CD14-positive monocyte (primary cell): ENCODE measurements around the gene KCNN4. TPM values are rescaled to one million over a fixed set of nuclear protein-coding genes. Genes with fewer than 3 reads are reported as not detected.

ENCODE experiments used
- DNase-seq, 3 donors: peaks; one replicate each; pipeline ENCODE4 v3.0.0-alpha.2; 2011 to 2022
- H2AFZ ChIP-seq: 2 replicates; pipeline ENCODE4 v1.6.0; 2012; ENCODE audit warnings: mild to moderate bottlenecking, low read depth, low read length, inconsistent platforms; ENCODE audit not compliant: insufficient read depth, poor library complexity, severe bottlenecking
- H3K27ac ChIP-seq, 2 donors: 1 replicate in 1 of 2; 2 replicates in 1 of 2; pipeline ENCODE4 v1.5.1; 2012 to 2013; ENCODE audit warnings: low read length in 2 of 2, control low read depth in 1 of 2, inconsistent platforms in 1 of 2, low read depth in 1 of 2, mild to moderate bottlenecking in 1 of 2
- H3K27me3 ChIP-seq, 2 donors: one replicate each; pipeline versions ENCODE4 v1.6.0 to v1.6.1; 2011 to 2013; ENCODE audit warnings: low read length in 2 of 2; ENCODE audit not compliant: control insufficient read depth in 2 of 2, insufficient read depth in 2 of 2
- H3K36me3 ChIP-seq, 2 donors: replicated peaks in 1 of 2; 1 replicate in 1 of 2; 2 replicates in 1 of 2; pipeline versions ENCODE4 v1.5.1 to v1.6.1; 2012 to 2013; ENCODE audit warnings: low read length in 2 of 2, control low read depth in 1 of 2, inconsistent platforms in 1 of 2, mild to moderate bottlenecking in 1 of 2; ENCODE audit not compliant: insufficient read depth in 2 of 2, control insufficient read depth in 1 of 2
- H3K4me1 ChIP-seq, 2 donors: 1 replicate in 1 of 2; 2 replicates in 1 of 2; pipeline versions ENCODE4 v1.5.1 to v1.6.1; 2012 to 2013; ENCODE audit warnings: low read length in 2 of 2, control low read depth in 1 of 2, inconsistent platforms in 1 of 2, mild to moderate bottlenecking in 1 of 2, moderate library complexity in 1 of 2; ENCODE audit not compliant: insufficient read depth in 2 of 2, control insufficient read depth in 1 of 2
- H3K4me2 ChIP-seq: replicated peaks from 2 replicates; pipeline ENCODE3; 2012; ENCODE audit warnings: low read length, moderate library complexity, mild to moderate bottlenecking; ENCODE audit not compliant: poor library complexity, severe bottlenecking; ENCODE audit errors: extremely low read depth
- H3K4me3 ChIP-seq, 3 experiments: fragments of 200-600 bp in 1 of 3; sonication (generic) in 1 of 3; replicated peaks in 1 of 3; 1 replicate in 2 of 3; 2 replicates in 1 of 3; pipeline ENCODE4 v1.5.1; 2011 to 2013; ENCODE audit warnings: low read length in 3 of 3, mild to moderate bottlenecking in 3 of 3, control low read depth in 2 of 3, low read depth in 2 of 3, inconsistent platforms in 1 of 3, moderate library complexity in 1 of 3
- H3K79me2 ChIP-seq: 2 replicates; pipeline ENCODE4 v1.6.0; 2012; ENCODE audit warnings: mild to moderate bottlenecking, control low read depth, inconsistent platforms, low read length, moderate library complexity; ENCODE audit not compliant: insufficient read depth
- H3K9ac ChIP-seq: 2 replicates; pipeline ENCODE4 v1.6.0; 2017; ENCODE audit warnings: low read length, mild to moderate bottlenecking; ENCODE audit not compliant: insufficient read depth, poor library complexity, severe bottlenecking
- H3K9me3 ChIP-seq, 2 donors: replicated peaks in 1 of 2; 1 replicate in 1 of 2; 2 replicates in 1 of 2; pipeline versions ENCODE4 v1.5.1 to v1.6.1; 2012 to 2013; ENCODE audit warnings: low read length in 2 of 2, control low read depth in 1 of 2; ENCODE audit not compliant: control insufficient read depth in 1 of 2, insufficient read depth in 1 of 2
- H4K20me1 ChIP-seq: 2 replicates; pipeline ENCODE4 v1.6.0; 2012; ENCODE audit warnings: mild to moderate bottlenecking, low read length, control low read depth, moderate library complexity; ENCODE audit not compliant: insufficient read depth
- H3K27ac Mint-ChIP-seq, 7 donors: one replicate each; pipeline ENCODE4 v1.8.0; 2020; ENCODE audit warnings: mild to moderate bottlenecking in 7 of 7, mixed read lengths in 7 of 7, moderate library complexity in 6 of 7, inconsistent platforms in 2 of 7
- H3K27me3 Mint-ChIP-seq, 3 donors: one replicate each; pipeline ENCODE4 v1.8.0; 2021 to 2022; ENCODE audit warnings: low read depth in 3 of 3, mild to moderate bottlenecking in 3 of 3, mixed read lengths in 3 of 3, moderate library complexity in 3 of 3, inconsistent platforms in 1 of 3
- H3K36me3 Mint-ChIP-seq, 2 donors: one replicate each; pipeline ENCODE4 v1.8.0; 2020; ENCODE audit warnings: mixed read lengths in 2 of 2, inconsistent platforms in 1 of 2, mild to moderate bottlenecking in 1 of 2
- H3K4me1 Mint-ChIP-seq: one replicate; pipeline ENCODE4 v1.8.0; 2020; ENCODE audit warnings: mild to moderate bottlenecking, mixed read lengths
- H3K4me3 Mint-ChIP-seq, 2 donors: one replicate each; pipeline ENCODE4 v1.8.0; 2020; ENCODE audit warnings: mild to moderate bottlenecking in 2 of 2, mixed read lengths in 2 of 2, moderate library complexity in 1 of 2
- H3K9me3 Mint-ChIP-seq, 7 donors: one replicate each; pipeline ENCODE4 v1.8.0; 2020 to 2022; ENCODE audit warnings: mixed read lengths in 7 of 7, mild to moderate bottlenecking in 6 of 7, moderate library complexity in 6 of 7, inconsistent platforms in 2 of 7
- WGBS: methylation state at CpG from one replicate; pipeline ENCODE4 v1.1.5; 2013; ENCODE audit warnings: missing lambda C conversion rate; ENCODE audit not compliant: insufficient coverage; 5-methylcytosine and 5-hydroxymethylcytosine counted together
- intact Hi-C, 2 donors: fragments of 100-400 bp; cut with micrococcal nuclease; formaldehyde crosslinking; loops; one replicate each; pipeline versions ENCODE4 v1.15.0 to v1.15.1; 2023
- polyA plus RNA-seq, 3 donors: library from polyadenylated mRNA; depleted of rRNA in 1 of 3; unstranded in 2 of 3; stranded (reverse) in 1 of 3; fragments of 300-500 nt in 2 of 3; fragments of >200 nt in 1 of 3; fragmentation: Illumina TruSeq in 2 of 3; gene quantifications; 1 replicate in 2 of 3; 2 replicates in 1 of 3; pipeline ENCODE4 v1.2.3, GENCODE V29; 2012 to 2021
- TF ChIP-seq, protein P1 (sequence below): fragments of 200-600 bp; IDR thresholded peaks from one replicate; pipeline ENCODE4 v1.8.0; 2022; ENCODE audit warnings: antibody characterized with exemption, mild to moderate bottlenecking

Gene KCNN4
- polyA plus RNA-seq, 3 donors: 12.9 to 70.4 (median 17.1) TPM

DNA sequence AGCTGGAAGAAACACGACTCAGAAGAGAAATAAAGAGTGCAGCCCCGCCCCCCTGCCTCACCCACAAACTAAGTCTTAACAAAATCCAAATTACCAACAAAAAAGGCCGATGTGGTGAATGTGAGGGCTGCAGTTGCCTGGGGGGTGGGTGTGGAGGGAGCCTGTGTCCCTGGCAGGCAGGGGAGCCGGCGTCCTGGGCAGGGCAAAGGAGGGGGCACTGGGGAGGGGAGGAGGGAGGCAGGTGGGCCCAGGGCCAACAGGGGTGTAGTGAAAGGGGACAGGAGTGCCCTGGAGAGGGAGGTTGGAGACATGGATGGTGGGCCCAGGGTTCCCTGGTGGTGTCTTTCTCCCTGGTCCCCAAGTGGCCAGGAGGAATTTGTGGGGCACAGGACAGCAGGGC lies 60.9 kb downstream of the KCNN4 start:
- peaks cover 20 to 29% (median 20%) of the 10 kb centered on the region in 3 donors for H3K27me3 Mint-ChIP-seq
- H3K79me2 ChIP-seq: no peaks in the 10 kb centered on the region
- 100% methylated on average over 2 of the region's 5 CpGs for WGBS
- H3K36me3 ChIP-seq: no peaks in the 10 kb centered on the region
- H3K9me3 Mint-ChIP-seq: peaks cover 0 to 1% (median 0%) of the 10 kb centered on the region in 7 donors
- H3K36me3 Mint-ChIP-seq: no peaks in the 10 kb centered on the region
- no peak for DNase-seq
- H3K27ac Mint-ChIP-seq: no peak overlapping the region
- H3K9ac ChIP-seq: no peak overlapping the region
- H3K27ac ChIP-seq: no peak overlapping the region
- intact Hi-C loops: no loop called here
- no peak overlapping the region for H3K4me3 Mint-ChIP-seq
- H3K4me1 Mint-ChIP-seq: peaks cover 3% of the 10 kb centered on the region
- H4K20me1 ChIP-seq: no peaks in the 10 kb centered on the region
- TF ChIP-seq, protein P1, sequence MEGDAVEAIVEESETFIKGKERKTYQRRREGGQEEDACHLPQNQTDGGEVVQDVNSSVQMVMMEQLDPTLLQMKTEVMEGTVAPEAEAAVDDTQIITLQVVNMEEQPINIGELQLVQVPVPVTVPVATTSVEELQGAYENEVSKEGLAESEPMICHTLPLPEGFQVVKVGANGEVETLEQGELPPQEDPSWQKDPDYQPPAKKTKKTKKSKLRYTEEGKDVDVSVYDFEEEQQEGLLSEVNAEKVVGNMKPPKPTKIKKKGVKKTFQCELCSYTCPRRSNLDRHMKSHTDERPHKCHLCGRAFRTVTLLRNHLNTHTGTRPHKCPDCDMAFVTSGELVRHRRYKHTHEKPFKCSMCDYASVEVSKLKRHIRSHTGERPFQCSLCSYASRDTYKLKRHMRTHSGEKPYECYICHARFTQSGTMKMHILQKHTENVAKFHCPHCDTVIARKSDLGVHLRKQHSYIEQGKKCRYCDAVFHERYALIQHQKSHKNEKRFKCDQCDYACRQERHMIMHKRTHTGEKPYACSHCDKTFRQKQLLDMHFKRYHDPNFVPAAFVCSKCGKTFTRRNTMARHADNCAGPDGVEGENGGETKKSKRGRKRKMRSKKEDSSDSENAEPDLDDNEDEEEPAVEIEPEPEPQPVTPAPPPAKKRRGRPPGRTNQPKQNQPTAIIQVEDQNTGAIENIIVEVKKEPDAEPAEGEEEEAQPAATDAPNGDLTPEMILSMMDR: no peak
- H3K4me1 ChIP-seq: peaks cover under 1 to 2% of the 10 kb centered on the region in 2 donors
- H3K9me3 ChIP-seq: no peaks in the 10 kb centered on the region
- H3K27me3 ChIP-seq: no peaks in the 10 kb centered on the region
- no peak overlapping the region for H2AFZ ChIP-seq
- H3K4me3 ChIP-seq: no peak overlapping the region
- H3K4me2 ChIP-seq: no peak overlapping the region

DNA sequence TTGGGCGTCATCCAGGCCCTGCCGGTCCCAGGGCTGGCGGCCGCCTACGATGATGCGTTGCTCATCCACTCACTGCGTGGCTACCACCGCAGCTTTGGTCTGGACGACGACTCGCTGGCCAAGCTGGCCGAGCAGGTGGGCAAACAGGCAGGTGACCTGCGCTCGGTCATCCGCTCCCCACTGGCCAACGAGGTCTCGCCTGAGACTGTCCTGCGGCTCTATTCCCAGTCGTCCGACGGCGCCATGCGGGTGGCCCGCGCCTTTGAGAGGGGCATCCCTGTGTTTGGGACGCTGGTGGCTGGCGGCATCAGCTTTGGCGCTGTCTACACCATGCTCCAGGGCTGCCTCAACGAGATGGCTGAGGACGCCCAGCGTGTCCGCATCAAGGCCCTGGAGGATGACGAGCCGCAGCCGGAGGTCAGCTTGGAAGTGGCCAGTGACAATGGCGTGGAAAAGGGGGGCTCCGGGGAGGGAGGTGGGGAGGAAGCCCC lies 61.4 kb downstream of the KCNN4 start:
- no peaks in the 10 kb centered on the region for H3K36me3 Mint-ChIP-seq
- Histone ChIP-seq H3K9me3 (no peaks in the 10 kb centered on the region), H3K4me2 (no peak overlapping the region), H3K4me3 (no peak overlapping the region), H4K20me1 (no peaks in the 10 kb centered on the region), H3K36me3 (no peaks in the 10 kb centered on the region), H2AFZ (no peak overlapping the region), H3K79me2 (no peaks in the 10 kb centered on the region), H3K27me3 (no peaks in the 10 kb centered on the region), H3K9ac (no peak overlapping the region), H3K4me1 (no peaks in the 10 kb centered on the region), H3K27ac (no peak overlapping the region)
- no peak overlapping the region for H3K4me3 Mint-ChIP-seq
- intact Hi-C loops: no loop called here
- H3K9me3 Mint-ChIP-seq: peaks cover 0 to 1% (median 0%) of the 10 kb centered on the region in 7 donors
- peaks cover 18 to 30% (median 20%) of the 10 kb centered on the region in 3 donors for H3K27me3 Mint-ChIP-seq
- WGBS: 94% methylated on average over 31 of the region's 37 CpGs
- DNase-seq: no peak
- H3K27ac Mint-ChIP-seq: no peak overlapping the region
- TF ChIP-seq, protein P1: no peak
- H3K4me1 Mint-ChIP-seq: peaks cover 3% of the 10 kb centered on the region
